HG02610 (cell line): ENCODE measurements around the gene GMPPA.

Experiments used
- ATAC-seq: cut with Tn5 transposase; IDR thresholded peaks from one replicate; pipeline ENCODE4 v1.9.1; 2021; ENCODE audit warnings: mild to moderate bottlenecking, moderate library complexity; ENCODE audit not compliant: unreplicated experiment

The GMPPA gene

DNA sequence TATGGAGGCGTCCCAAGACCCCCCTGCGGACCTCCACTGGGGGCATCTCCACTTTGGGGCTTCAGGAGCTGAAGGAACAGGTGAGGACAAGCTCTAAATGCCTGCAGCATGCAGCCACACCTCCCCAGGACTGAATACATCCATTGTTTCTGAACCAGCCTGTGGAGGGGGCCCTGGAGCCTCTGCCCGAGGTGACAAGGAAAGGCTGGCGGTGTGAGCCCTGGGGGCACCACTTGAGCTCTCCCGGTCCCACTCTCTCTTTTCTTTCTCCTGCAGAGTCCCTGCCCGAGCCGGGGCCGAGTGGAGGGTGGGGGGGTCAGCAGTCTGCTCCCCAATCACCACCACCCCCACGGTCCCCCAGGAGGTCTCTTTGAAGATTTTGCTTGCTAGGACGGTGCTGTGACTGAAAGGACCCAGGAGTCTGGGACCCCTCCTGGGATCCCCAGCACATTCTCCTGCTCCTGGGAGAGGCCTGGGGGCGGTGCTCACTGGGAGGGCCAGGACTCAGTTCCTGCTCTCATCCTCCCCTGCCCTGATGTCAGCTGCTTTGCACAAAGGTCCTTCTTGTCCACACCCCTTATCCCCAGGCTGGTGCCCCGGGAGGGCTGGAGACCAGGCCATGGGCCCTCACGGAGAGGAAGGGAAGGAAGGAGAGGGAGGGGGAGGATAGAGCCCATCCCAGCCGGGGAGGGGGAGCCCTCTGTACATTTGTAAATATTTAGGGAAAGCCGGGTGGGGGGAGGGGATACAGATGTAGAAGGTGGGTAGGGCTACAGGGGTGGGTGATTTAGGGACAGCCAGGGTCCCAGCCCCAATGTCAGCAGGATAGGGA, 39.2 kb downstream of the GMPPA start:
- ATAC-seq = no peak

DNA sequence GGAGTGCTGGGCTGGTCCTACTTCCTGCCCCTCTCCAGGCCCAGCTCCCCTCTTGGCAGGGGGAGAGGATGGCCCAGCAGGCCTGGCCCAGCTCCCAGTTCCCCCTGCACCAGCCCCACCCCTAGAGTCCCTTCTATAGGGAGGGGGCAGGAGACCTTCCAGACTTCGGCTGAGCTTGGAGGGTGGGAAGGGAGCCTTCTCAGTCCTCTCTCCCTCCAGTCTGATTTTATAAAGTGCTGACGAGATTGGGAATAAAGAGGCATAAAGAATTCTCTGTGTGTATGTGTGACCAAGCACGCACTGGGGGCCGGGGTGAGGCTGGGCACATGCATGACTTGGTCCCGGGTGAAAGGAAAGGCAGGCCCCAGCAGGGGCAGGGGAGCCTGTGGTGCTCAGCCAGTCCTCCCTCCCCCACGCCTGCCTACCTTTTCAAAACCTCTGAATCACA, 39.8 kb downstream of the GMPPA start:
- ATAC-seq = no peak

DNA sequence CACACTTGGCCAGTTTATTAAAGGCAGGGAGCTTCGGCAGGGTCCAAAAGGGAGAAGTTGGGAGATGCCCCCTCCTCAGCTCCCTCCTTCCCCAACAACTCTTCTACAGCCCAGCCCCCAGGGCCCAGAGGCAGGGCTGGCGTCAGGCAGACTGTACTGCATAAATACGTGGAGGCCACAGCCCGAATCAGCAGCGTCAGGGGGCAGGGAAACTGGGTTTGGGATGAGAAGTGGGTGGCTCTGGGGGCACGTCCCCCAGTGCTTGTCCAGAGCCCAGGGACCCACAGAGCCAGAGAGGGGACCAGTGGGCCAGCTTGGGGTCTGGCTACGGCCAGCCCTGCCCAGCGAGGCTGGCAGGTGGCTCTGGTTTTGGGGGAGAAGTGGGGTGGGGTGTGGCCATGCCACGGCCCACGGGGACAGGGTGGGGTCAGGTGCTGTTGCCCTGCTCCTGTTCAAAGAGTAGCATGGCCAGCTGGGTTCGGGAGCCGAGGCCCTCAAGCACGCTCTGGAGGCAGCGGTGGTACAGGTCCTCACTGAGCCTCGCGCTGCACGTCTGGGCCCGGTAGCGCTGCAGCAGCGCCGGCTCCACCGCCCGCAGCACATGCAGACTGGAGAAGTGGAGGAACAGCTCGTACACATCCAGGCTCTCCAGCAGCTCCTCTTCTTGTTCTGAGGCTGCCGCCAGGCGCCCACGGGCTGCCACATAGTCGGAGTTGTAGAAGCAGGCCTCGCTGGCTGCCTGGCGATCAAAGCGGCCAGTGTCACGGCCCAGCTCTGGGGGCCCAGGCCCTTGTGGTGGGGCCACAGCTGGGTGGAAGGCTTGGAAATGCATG, 40.5 kb downstream of the GMPPA start:
- no peak for ATAC-seq

DNA sequence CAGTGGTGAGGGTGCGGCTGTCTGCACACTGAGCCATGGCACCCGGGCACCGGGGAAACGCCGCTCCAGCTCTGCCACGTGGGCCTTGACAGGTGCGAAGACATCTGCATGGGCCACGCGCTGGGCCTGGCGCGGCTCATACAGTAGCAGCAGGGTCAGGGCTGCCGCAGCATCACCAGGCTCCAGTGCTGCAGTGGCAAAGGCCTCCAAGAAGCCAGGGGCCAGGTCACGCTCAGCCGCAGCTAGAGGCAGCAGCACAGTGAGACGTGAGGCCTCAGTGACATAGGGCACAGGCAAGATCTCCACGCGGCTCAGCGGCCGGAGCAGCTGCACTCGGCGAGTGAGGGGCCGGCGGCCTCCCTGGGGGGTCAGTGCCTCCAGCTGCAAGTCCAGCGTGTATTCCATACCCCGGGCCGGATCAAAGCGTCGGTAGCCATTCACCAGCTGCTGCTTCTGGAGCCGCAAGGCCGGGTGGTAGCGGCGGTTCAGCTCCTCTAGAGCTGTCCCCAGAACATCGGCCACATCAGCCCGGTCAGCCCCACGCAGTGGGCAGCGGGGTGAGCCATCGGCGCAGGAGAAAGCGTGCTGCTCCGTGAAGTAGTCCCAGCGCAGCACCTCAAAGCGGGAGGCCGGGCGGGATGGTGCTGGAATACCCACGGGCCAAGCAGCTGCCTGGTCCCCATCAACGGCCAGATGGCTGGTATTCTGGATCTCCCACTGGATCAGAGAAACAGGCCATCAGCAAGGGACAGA, 41.4 kb downstream of the GMPPA start:
- no peak for ATAC-seq

DNA sequence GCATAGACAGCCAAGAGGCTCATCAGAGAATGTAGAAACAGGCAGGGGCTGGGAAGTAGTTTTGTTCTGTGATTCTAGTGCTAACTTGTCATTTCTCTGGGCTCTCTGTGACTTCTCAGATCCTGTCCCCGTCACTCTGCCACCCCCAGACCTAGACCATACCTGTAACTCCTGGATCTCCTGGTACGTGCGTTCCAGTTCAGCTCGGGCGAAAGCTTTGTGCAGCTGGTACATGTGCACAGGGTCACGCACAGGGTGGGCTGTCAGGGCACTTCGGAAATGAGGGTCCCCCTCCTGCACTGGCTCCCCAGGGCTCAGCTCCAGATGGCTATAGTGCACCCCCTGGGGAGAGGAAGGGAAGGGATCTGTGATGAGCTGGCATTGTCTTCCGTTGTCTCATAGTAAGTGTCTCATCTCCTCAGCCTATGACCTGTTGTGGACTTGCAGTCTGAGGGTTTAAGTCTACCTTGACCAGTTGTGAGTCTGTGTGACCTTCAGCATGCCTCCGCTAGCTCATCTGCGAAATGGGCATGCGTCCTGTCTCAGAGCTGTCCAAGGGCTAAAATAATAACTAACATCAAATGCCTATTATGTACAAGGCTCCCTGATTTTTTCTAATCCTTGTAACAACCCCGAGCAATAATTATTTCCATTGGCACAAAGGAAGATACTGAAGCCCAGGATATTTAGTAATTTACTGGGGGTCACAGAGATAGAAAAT, 42.3 kb downstream of the GMPPA start:
- ATAC-seq = no peak

DNA sequence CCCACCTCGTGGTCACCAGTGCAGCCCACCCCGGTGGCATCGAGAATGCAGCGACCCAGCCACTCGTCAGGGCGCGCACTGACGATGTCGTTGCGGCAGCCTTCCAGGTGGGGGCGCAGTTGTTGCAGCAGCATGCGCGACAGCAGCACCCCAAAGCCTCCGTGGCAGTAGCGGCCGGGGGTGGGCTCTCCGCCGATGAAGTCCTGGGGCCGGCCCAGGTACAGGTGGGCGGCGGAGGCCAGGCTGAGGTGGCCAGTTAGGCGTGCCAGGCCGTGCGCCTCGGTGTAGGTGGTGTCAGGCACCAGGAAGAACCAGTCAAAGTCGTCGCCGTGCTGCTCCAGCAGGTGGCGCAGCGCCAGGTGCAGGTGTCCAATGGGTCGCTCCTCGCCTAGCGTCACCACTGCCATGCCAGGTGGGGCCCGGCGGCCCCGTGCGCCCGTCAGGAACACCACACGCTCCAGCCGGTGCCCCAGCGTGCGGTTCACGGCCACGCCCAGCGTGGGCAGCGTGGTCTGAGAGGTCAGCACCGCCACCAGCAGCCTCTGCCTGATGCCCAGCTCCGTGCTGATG, 43.0 kb downstream of the GMPPA start:
- ATAC-seq = peak; percentile 53

DNA sequence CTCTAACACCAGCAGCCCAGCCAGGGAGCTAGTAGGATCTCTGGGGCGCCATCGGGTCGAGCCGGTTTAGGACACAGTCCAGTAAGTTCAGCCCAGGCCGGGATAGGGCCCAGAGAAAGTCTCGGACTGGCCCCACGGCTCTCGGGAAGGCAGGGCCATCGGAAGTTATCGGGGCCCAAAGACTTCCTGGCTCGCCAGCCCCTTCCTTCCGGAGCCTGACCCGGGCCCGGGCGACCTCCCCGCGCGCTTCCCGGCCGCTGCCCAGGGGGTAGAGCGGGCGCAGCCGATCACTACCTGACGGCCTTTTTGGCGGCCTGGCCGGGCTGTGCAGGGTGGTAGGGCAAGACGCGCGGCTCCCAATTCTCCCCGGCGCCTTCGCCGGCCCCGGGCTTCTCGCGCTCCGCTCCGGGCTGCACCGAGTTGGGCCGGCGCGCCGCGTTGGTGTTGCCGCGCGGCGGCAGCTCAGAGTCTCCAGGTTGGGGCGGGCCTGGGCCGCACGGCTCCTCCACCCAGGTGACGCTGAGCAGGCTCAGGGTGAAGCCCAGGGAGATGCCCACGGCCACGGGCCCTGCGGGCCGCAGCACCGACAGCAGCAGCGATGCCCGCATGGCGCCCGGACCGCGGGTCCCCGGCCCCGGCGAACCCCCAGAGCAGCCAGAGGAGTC, 44.4 kb downstream of the GMPPA start:
- ATAC-seq = peak; percentile 36

DNA sequence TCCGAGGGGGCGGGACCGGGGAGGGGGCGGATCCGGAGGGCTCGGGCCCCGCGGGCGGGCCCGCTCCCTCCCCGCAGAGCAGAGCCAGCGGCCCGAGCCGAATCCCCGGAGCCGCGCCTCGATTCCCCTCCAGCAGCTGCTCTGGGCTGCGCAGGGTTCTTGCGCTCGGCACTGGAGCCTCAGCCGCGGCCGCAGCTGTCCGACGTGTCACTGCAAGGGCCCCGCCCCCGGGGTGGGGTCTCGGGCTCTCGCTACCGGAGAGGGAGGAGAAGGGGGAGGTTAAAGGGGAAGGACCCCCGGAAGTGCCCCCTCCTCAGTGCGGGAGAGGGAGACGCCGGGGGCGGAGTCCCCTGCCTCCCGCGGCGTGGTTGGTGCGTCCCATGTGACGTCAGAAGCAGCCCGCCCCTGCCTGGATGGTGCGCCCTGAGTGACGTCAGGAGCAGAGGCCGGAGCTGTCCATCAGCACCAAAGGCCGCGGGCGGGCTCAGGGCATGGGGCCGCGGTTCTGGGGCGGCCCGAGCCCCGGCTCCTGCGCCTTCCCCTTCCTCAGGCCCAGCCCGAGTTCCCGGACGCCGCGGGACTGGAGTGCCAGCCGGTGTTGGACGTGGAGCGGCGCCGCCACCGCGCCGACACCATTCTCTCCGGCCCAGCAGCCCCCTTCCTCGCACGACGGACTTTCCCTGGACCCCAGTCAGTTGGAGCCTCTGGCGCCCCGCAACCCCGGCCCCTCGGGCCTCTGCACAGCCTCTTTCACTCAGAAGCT, 45.1 kb downstream of the GMPPA start, which contains the start of the genes CHPF and TMEM198:
Gene CHPF (minus strand): TSS at position 214 of the 763 bp plus-strand sequence. CDS start 271 bp downstream, outside the sequence.
Gene TMEM198 (plus strand): TSS at position 433 of the 763 bp plus-strand sequence. CDS start 700 bp downstream, outside the sequence.
- ATAC-seq = peak; percentile 81

DNA sequence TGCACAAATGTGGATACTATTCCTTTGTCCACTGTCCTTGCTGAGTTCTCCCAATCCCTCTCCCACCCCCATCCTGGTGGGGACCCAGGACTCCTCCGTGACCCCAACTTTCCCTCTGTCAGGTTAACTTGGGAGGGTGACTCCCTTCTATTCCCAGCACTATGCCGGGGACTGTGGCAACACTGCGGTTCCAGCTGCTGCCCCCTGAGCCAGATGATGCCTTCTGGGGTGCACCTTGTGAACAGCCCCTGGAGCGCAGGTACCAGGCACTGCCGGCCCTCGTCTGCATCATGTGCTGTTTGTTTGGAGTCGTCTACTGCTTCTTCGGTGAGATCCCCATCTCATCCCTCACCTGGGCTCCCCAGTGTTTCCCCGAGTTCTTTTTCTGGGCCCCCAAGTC, 45.9 kb downstream of the GMPPA start:
- ATAC-seq = no peak

DNA sequence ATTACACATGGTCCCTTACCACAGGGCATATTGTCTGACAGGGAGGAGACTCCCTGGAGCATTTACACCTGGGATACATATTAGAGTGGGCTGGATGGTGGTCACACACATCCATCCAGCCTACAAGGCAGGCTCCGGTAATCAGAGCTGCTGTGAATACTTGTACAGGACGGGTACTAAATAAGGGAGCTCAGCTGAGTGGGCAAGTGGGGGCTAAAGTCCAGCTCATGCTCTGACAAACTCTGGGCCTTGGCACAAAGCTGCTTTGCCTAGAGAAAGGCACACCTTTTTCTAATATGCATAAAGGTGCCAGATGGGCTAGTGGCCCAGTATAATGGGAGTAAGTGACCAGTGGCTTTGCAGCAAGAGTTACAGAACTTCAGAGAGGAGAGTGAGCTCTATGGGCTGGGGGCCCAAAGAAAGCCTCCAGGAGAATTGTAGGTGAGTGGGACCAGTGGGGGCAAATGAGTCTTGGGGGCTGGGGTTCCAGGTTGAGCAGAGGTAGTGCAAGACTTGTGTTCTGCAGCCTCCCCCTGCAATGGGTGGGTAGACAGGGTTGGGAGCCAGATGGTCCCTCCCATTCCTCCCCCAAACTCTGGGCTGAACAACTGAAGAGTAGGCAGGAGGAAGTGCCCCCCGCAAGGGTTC, 46.7 kb downstream of the GMPPA start:
- no peak for ATAC-seq

DNA sequence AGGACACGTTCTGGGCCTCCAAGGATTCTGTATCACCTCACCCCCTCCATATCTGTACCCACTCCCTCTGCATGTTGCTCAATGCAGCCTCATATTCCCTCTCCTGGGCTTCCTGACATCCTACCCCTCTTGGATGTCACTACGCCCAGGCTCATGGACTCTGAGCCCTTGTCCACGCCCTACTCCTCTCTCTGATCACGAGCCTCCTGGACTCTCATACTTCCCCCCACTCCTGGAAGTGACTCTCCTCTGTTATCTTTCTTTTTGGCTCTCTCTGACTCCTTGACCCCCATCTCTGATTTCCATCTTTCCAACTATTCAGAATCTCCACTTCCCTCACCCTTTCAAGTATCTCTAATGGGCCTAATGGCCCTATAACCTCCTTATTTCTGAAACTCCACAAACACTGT, 47.3 kb downstream of the GMPPA start:
- ATAC-seq = no peak

DNA sequence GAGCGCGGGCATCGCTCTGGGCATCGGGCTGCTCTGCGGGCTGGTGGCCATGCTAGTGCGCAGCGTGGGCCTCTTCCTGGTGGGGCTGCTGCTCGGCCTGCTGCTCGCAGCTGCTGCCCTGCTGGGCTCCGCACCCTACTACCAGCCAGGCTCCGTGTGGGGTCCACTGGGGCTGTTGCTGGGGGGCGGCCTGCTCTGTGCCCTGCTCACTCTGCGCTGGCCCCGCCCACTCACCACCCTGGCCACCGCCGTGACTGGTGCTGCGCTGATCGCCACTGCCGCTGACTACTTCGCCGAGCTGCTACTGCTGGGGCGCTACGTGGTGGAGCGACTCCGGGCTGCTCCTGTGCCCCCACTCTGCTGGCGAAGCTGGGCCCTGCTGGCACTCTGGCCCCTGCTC, 48.9 kb downstream of the GMPPA start:
- ATAC-seq = no peak

DNA sequence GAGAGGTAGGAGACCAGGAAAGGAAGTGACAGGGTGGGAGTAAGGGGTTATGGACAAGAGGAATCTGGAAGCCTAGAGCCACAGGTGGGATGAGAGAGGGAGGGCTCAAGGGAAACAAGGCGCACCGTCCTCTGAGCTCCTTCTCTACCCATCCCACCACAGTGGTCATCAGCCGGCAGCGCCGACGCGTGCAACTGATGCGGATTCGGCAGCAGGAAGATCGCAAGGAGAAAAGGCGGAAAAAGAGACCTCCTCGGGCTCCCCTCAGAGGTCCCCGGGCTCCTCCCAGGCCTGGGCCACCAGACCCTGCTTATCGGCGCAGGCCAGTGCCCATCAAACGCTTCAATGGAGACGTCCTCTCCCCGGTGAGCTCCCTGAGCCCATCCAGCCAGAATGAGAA, 50.3 kb downstream of the GMPPA start:
- no peak for ATAC-seq

DNA sequence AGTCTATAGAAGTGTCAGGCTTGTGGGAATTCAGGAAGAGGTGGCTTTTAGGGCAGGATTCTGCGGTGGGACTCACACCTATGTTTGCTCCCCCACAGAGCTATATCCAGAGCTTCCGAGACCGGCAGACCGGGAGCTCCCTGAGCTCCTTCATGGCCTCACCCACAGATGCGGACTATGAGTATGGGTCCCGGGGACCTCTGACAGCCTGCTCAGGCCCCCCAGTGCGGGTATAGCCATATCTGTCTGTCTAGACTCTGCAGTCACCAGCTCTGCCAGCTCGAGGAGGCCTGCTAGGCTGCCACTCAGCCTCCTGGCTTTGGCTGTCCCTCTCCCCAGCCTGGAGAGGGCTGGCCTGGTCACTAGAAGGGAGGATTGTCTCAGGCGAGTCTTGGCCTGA, 50.9 kb downstream of the GMPPA start:
- ATAC-seq = no peak

DNA sequence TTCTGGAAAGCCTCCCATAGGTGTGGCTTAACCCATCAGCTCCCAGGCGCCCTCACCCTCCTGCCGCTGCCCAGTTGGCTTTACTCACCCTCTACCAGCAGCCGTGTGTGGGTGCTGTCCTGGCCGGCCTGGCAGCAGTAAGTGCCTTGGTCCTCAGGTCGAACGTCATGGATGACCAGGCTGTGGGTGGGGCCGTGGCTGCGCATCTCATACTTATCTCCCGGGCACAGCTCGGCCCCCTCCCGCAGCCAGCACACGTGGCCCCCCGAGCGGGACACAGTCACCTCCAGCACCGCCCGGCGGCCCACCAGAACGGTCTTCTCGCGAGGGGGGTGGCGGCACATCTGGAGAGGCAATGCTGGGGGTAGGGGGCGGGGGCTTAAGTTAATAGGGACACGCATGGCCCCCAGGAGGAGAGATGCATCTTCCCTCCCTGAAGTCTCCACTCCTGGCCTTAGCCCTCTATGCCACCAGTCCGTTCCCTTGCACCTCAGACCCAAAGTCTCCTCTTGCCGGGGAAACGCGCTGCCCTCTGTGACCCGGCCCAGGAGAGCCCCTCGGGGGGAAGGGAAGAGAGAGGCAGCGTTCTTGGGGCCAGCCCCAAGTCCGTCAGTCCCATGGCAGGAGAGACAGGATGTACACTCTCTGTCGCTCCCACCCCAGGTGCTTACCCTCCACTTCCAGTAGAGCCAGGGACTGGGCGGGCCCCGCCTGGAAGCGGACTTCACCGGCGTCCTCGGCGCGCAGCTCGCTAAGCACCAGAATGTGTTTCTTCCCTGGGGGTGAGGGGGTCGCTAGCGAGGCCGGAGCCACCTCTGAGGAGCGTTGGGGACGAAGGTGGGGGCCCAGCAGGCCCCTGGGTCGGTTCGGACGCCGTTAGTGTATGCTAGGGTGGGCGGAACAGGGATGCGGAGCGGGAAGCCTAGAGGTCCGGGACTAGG, 53.0 kb downstream of the GMPPA start:
- ATAC-seq = peak; percentile 13

DNA sequence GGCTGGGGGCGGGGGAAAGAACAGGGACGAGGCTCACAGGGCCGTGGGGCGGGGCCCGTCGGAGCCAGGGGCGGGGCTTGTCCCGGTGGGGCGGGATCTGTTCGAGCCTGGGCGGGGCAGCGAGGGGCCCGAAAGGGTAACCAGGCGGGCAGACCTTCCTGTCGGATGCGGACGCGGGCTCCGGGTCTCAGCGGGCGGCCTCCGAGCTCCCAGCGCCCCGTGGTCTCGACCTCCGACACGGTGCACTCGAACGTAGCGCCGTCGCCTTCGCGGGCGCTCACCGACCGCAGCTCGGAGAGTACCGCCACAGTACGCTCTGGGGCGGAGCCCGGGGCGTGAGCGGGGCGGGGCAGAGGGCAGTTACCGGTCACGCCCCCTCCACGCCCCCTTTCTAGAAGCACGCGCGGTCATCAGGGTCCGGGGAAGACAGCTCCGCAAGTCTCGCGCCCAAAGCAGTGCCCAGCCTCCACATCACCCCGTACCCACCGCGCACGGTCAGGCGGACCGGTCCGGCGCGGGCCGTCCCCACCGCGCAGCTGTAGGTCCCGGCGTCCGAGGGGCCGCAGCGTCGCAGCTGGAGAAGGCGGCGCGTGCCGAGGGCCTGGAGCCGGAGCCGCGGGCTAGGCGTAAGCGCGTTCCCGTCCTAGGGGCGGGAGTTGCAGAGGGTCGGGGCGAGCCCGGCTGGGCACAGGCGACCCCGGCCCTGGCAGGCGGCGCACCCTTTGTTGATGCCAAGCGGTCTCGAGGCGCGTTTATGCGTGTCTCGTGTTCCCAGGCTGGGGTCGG, 53.9 kb downstream of the GMPPA start:
- peak; percentile 95 for ATAC-seq

DNA sequence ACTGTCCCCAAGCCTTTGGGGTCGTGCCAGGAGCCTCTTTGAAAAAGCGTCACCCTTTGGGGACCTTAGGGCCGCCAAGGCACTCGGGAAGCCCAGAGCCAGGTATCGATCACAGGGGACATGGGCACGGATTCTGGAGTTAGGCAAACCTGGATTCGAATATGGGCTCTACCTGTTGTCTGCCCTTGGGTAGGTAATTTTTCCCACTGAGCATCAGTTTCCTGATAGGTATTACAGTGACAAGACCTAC, 54.4 kb downstream of the GMPPA start:
- no peak for ATAC-seq
